ENCODE data around the gene PANK2.

DNA sequence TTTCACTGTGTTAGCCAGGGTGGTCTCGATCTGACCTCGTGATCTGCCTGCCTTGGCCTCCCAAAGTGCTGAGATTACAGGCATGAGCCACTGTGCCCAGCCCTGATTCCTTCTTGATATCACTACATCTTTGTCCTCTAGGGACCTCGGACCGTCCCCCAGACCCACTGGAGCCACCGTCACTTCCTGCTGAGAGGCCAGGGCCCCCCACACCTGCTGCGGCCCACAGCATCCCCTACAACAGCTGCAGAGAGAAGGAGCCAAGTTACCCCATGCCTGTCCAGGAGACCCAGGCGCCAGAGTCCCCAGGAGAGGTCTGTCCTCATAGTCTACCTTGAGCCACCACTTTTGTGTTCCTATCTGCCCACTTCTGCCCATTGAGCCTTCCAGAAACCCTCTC lies 28.0 kb upstream of the PANK2 start:
- no peak for TF ChIP-seq POLR2A (IDR thresholded peaks at IDR 0.05)
- TF ChIP-seq, protein P1, sequence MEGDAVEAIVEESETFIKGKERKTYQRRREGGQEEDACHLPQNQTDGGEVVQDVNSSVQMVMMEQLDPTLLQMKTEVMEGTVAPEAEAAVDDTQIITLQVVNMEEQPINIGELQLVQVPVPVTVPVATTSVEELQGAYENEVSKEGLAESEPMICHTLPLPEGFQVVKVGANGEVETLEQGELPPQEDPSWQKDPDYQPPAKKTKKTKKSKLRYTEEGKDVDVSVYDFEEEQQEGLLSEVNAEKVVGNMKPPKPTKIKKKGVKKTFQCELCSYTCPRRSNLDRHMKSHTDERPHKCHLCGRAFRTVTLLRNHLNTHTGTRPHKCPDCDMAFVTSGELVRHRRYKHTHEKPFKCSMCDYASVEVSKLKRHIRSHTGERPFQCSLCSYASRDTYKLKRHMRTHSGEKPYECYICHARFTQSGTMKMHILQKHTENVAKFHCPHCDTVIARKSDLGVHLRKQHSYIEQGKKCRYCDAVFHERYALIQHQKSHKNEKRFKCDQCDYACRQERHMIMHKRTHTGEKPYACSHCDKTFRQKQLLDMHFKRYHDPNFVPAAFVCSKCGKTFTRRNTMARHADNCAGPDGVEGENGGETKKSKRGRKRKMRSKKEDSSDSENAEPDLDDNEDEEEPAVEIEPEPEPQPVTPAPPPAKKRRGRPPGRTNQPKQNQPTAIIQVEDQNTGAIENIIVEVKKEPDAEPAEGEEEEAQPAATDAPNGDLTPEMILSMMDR (IDR thresholded peaks at IDR 0.05) = no peak

Data from testis (tissue), 2 donors.